NCI-H2196 (cell line): Measurements from ENCODE around the gene PI3.
A peak's percentile ranks its signal among the peaks of the same experiment; 100 is the strongest.

Experiments
- DNase-seq: peaks from one replicate; lab custom pipeline; 2025; ENCODE audit not compliant: unreplicated experiment; lab: John Stamatoyannopoulos, UW

The PI3 gene

DNA sequence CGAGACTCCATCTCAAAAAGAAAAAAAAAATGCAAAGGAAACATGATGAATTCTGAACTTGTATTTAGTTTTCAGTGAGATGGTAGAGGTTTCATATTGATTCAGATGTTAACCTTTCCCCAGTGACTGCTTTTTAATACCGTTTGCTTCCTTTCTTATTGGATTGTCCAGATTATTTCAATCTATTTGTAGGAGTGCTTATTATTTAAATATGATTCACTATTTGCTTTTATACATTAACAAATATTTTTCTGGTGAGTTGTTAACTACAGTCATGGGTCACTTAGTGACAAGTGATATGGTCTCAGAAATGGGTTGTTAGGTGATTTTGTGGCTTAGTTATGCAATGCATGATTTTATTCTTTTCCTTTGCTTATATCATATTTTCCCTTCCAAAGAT is 8.4 kb downstream of the PI3 start:
- no peak for DNase-seq

DNA sequence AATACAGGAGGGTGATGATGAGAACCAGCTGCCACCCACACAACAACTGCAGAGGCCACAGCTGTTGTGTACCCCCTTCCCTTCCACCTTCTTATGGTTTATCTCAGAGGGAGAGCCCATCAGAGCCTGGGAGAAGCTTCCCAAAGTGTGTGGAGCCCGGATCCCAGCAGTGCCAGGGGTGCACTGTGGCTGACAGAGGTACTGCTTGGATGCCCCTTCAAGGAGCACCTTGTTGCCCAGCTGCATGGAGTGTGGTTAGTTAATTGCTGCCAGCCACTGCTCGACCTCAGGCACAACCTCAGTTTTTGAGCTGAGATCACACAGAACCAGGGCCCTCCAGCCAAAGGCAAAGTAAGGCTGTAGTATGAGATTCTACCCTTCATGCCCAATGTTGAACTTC is 13.0 kb downstream of the PI3 start:
- no peak for DNase-seq

DNA sequence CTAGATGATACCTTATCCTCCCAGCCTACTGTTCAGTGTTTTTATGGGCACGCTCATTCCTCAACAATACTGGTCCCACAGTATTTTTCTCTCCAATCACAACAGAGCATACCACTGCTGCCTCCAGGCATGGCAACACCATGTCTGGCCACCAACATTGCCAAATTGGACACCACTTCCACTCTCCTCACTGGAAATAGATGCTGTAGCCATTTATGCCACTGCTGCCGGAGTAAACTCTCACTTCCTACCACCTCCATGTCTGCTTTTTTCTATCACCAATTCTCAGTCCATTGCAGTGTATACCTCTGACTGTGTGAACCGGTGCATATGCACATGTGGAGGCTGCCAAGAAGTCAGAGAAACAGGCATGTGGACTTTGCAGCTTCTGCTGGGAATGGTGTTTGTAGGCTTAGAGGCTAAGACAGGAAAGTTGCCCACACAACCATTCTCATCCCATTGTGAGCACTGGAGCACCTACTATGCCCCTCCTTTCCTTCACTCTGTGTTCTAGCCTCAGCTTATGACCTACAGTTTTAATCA is 14.4 kb downstream of the PI3 start:
- no peak for DNase-seq

DNA sequence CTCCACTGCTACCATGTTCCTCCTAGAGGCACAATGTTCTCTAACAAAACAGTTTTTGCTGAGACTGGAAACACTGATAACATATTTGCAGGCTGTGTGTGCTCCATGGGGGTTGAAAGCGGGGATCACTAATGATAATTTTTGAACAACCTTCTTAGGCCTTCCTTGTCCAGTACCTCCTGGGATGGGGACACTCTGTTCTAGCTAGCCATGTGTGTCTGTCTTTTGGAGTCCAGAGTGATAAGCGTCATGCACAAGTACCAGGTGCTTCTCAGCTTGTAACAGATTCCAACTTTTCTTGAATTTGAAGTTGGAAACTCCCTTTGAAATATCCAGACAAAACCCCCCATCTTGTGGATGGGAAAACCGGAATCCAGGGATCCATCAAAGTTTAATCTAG is 15.2 kb downstream of the PI3 start:
- no peak for DNase-seq

DNA sequence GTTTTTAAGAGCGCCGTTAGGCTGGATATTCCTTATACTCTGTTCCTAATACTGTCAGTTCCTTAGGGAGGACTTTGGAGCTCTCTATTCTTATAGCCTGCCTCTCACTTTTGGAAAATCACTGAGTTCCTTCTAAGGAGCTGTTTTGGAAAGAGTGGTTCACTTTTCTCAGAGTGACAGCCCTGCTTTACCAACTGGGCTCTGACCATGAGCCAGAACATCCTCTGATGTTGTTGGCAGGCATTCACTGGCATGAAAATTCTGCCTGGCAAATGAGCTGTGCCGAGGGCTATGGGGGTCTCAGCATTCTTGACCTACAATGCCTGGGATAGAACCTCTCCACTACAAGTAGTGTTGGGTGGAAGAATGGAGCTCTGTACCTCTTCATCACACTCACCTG is 17.2 kb downstream of the PI3 start:
- DNase-seq, result no peak

DNA sequence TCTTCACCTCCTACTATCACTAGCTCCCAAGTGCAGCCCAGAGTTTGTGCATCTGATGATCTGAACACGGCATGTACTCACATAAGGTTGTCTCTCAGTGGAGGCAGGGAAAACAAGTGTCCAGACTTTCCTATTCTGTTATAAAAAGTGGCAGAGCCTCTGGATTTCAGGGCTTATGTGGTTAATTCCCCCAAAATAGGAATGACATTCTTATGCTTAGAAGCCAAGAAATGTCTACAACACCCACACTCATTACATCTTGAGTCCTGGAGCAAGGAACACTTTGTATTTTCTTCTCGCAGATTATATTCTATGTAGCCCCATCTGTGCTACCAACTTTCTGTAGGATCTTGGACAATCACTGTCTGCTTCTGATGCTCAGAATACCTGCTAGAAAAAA is 18.6 kb downstream of the PI3 start:
- DNase-seq, result no peak

DNA sequence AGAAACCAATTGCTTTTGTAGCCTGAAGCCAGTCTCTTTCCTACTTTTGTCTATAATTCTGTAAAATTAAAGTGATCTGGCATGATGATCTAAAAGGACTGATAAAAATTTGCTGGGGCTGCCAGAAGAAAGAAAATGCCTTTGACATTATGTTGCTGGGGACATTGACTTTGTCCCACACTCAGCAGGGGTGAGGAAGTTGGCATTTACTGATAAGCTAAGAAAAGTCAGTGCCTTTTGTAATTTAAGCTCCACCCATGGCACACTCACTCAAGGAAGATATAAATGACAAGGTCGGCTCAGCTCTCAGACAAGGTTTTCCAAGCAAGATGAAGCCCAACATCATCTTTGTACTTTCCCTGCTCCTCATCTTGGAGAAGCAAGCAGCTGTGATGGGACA is 32.0 kb downstream of the PI3 start, which contains the start of gene SEMG1:
SEMG1 (plus strand) TSS at position 309 of the 400 bp plus-strand sequence; CDS start at position 330, 21 bp downstream.
- no peak for DNase-seq

DNA sequence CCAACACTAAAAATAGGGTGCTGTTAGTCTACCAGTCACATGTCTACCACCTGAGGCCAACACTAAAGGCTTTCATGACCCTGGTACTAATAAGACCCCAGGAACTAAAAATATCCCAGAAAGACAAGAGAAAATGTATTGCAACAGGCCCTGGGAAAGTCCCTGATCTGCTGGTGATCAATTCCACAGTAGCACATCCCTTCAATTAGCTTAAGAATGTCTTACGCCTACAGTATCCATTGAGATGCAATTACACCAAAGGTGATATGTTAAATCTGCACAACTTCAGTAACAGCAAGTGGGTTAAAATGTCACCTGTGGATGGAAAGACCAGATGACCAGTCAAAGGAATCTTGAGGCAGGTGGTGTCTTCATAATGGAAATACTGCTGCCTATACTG is 35.2 kb downstream of the PI3 start:
- no peak for DNase-seq

DNA sequence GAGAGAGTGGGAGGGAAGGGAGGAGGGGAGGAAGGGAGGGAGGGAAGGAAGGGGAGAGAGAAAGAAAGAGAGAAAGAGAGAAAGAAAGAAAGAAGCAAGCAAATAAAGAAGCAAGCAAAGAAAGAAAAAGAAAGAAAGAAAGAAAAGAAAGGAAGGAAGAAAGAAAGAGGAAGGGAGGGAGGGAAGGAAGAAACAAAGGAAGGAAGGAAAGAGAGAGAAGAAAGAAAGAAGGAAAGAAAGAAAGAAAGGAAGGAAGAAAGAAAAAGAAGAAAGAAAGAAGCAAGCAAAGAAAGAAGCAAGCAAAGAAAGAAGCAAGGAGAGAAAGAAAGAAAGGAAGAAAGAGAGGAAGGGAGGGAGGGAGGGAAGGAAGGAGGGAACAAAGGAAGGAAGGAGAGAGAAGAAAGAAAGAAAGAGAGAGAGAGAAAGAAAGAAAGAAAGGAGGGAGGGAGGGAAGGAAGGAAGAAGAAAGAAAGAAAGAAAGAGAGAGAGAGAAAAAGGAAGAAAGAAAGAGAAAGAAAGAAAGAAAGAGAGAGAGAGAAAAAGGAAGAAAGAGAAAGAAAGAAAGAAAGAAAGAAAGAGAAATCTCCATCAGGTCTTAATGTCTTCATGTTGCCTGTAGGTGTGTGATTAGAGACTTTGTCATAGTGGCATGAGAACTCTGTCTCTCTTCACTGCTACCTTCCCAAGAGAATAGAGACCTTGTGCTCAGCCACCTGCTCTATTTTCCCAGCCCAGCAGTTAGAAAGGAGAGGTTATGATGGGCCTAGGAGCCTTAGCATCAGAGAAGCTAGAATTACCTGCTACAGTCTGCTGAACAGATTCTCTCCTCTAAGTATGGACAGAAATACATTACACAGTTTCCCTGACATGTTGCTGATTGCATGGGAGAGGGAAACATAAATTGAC is 37.1 kb downstream of the PI3 start:
- no peak for DNase-seq

DNA sequence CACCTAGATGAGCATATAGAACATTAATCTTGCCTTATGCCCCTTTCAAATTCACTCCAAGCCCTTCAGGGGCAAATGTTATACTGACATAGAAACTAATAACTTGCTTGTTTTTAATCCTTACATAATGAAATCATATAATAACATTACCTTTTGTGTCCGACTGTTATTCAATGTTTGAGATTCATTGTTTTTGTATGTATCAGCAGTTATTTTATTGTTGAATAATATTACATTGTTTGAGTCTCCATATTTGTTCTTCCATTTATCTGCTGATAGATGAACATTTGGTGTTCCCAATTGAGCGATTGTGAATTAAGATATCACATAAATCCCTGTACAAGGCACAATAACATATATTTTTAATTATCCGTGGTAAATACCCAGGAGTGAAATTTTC is 38.1 kb downstream of the PI3 start:
- no peak for DNase-seq

DNA sequence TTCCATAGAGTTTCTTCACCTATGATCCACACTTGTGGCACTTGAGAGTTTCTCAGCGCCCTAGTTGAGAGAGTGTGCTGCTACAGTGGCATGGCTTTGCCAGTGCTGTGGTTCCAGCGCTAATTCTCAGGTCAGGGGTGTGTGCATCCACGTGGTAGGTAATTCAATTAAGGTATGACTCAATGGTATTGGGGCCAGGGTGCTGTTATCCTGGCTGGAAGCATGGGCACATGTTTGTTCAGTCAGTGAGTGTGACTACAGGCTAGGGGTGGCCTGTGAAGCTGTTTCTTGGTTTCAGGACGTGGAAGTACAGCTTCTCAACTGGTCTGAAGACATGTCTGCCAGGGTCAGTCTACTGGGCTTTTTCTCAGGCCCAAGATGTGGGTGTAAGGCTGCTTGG is 43.4 kb downstream of the PI3 start:
- DNase-seq, result no peak

DNA sequence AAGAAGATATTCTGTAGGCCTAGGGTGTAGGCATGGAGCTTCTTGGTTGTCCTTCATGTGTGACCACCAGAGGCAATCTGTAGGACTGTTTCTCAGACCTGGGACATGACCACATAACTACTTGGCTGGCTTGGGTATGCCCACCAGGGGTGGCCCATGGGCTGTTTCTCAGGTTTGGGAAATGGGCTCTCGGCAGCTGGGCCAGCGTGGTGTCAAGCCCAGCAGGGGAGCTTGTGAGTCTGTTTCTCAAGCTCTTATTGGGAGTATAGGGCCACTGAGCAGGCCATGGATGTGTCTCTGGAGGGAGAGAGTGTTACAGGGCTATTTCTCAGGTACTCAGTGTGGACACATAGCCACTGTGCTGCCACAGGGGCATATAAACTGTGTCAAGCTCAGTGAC is 43.9 kb downstream of the PI3 start:
- DNase-seq, result no peak

DNA sequence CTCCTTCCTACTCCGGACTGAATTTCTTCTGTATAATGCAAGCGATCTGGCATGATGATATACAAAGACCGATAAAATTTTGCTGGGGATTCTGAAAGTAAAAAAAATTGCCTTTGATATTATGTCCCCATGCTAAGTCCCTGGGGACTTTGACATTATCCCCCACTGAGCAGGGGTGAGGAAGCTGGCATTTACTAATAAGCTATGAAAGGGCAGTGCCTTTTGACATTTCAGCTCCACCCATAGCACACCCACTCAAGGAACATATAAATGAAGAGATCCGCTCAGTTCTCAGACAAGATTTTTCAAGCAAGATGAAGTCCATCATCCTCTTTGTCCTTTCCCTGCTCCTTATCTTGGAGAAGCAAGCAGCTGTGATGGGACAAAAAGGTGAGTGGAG is 46.4 kb downstream of the PI3 start, which contains the start of gene SEMG2:
SEMG2 (plus strand) TSS at position 298 of the 400 bp plus-strand sequence; CDS start at position 315, 17 bp downstream.
- no peak for DNase-seq

DNA sequence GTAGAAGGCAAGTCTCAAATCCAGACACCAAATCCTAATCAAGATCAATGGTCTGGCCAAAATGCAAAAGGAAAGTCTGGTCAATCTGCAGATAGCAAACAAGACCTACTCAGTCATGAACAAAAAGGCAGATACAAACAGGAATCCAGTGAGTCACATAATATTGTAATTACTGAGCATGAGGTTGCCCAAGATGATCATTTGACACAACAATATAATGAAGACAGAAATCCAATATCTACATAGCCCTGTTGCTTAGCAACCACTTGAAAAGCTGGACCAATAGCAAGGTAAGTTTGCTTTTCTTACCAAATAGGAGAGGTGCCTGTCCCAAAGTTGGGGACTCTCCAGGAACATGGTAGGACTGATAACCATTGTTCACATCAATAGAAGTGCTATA is 48.4 kb downstream of the PI3 start:
- peak; percentile 23 for DNase-seq
